ENCODE results near the gene TMC5. TPM values are rescaled to one million over a fixed set of nuclear protein-coding genes. Genes with fewer than 3 reads are reported as not detected.
"Not testable (repeated sequence)": the region's sequence is repeated elsewhere in the genome, so short reads cannot be mapped to it uniquely, and the experiment has no call there.

TMC5 gene
- polyA plus RNA-seq, 5 donors: 5.7 to 15.5 (median 9.0) TPM

- DNase-seq: no peak
Measured at GRCh38 chr16:19400711-19401110, 17.0 kb upstream of the TMC5 start.

GRCh38 chr16:19406891-19407491 is 10.7 kb upstream of the TMC5 start:
- no peak for DNase-seq

- DNase-seq: no peak
Measured at GRCh38 chr16:19410435-19411171, 7.1 kb upstream of the TMC5 start.

- DNase-seq: no peak
Measured at GRCh38 chr16:19411298-19411697, 6.4 kb upstream of the TMC5 start.

GRCh38 chr16:19412055-19412454 is 5.6 kb upstream of the TMC5 start:
- not testable (repeated sequence) for DNase-seq

GRCh38 chr16:19415461-19415860 is 2.2 kb upstream of the TMC5 start:
- no peak for DNase-seq

GRCh38 chr16:19415918-19416317 is 1.8 kb upstream of the TMC5 start:
- no peak for DNase-seq

- DNase-seq: no peak
Measured at GRCh38 chr16:19418200-19418599, 517 bp downstream of the TMC5 start.

GRCh38 chr16:19419698-19420075 is 2.0 kb downstream of the TMC5 start:
- no peak for DNase-seq

- DNase-seq: no peak
Measured at GRCh38 chr16:19424478-19424877, 6.8 kb downstream of the TMC5 start.

GRCh38 chr16:19430345-19430744 is 12.7 kb downstream of the TMC5 start:
- no peak for DNase-seq

- DNase-seq: no peak
Measured at GRCh38 chr16:19431636-19432340, 14.1 kb downstream of the TMC5 start.

- no peak for DNase-seq
Measured at GRCh38 chr16:19432429-19432828, 14.7 kb downstream of the TMC5 start.

GRCh38 chr16:19434584-19434983 is 16.9 kb downstream of the TMC5 start:
- no peak for DNase-seq

- DNase-seq: no peak
Measured at GRCh38 chr16:19436540-19436939, 18.9 kb downstream of the TMC5 start.

GRCh38 chr16:19437280-19437679 is 19.6 kb downstream of the TMC5 start:
- no peak for DNase-seq

- no peak for DNase-seq
Measured at GRCh38 chr16:19438739-19439138, 21.1 kb downstream of the TMC5 start.

- DNase-seq: no peak
Measured at GRCh38 chr16:19439483-19439882, 21.8 kb downstream of the TMC5 start.

- no peak for DNase-seq
Measured at GRCh38 chr16:19443659-19444058, 26.0 kb downstream of the TMC5 start.

GRCh38 chr16:19446300-19446846 is 28.7 kb downstream of the TMC5 start:
- no peak for DNase-seq

- no peak for DNase-seq
Measured at GRCh38 chr16:19446886-19447285, 29.2 kb downstream of the TMC5 start.

- DNase-seq: no peak
Measured at GRCh38 chr16:19450186-19450585, 32.5 kb downstream of the TMC5 start.
